Left ventricle myocardium inferior (tissue), 1 donor: ENCODE measurements around the gene SRCAP. TPM values are rescaled to one million over a fixed set of nuclear protein-coding genes. Genes with fewer than 3 reads are reported as not detected.
"Not testable (repeated sequence)": the region's sequence is repeated elsewhere in the genome, so short reads cannot be mapped to it uniquely, and the experiment has no call there.

Source experiments
- DNase-seq: peaks from one replicate; pipeline ENCODE4 v3.0.0-alpha.2; 2020
- H3K27ac ChIP-seq: fragments of 200-600 bp; replicated peaks from 2 replicates; pipeline ENCODE4 v1.8.0; 2021
- H3K27me3 ChIP-seq: fragments of 200-600 bp; 2 replicates; pipeline ENCODE4 v1.8.0; 2021; ENCODE audit warnings: low read depth
- H3K36me3 ChIP-seq: fragments of 200-600 bp; 2 replicates; pipeline ENCODE4 v1.8.0; 2021
- H3K4me1 ChIP-seq: fragments of 200-600 bp; 2 replicates; pipeline ENCODE4 v1.8.0; 2021
- H3K4me3 ChIP-seq: fragments of 200-600 bp; 2 replicates; pipeline ENCODE4 v1.8.0; 2021; ENCODE audit warnings: mild to moderate bottlenecking, moderate library complexity
- H3K9me3 ChIP-seq: fragments of 200-600 bp; replicated peaks from 2 replicates; pipeline ENCODE4 v1.8.0; 2021
- CTCF ChIP-seq: fragments of 200-600 bp; IDR thresholded peaks from 2 replicates; pipeline ENCODE4 v1.8.0; 2021; ENCODE audit warnings: antibody characterized with exemption, mild to moderate bottlenecking, borderline replicate concordance
- intact Hi-C: fragments of 100-400 bp; cut with micrococcal nuclease; formaldehyde crosslinking; loops from one replicate; pipeline ENCODE4 v1.11.0; 2022
- total RNA-seq: library from RNA; stranded (reverse); fragmentation: NEBNext Ultra II Directional; extraction: Animal tissue kit (Norgen Biotek cat#: 25700); gene quantifications from one replicate; pipeline ENCODE4 v1.2.1, GENCODE V29; 2021
- donor health status: DM: no; HTN: yes; CAD: no; lungs with severe emphysema.

SRCAP gene
- total RNA-seq, 1 donor from 2014 or later = 42.5 TPM

DNA sequence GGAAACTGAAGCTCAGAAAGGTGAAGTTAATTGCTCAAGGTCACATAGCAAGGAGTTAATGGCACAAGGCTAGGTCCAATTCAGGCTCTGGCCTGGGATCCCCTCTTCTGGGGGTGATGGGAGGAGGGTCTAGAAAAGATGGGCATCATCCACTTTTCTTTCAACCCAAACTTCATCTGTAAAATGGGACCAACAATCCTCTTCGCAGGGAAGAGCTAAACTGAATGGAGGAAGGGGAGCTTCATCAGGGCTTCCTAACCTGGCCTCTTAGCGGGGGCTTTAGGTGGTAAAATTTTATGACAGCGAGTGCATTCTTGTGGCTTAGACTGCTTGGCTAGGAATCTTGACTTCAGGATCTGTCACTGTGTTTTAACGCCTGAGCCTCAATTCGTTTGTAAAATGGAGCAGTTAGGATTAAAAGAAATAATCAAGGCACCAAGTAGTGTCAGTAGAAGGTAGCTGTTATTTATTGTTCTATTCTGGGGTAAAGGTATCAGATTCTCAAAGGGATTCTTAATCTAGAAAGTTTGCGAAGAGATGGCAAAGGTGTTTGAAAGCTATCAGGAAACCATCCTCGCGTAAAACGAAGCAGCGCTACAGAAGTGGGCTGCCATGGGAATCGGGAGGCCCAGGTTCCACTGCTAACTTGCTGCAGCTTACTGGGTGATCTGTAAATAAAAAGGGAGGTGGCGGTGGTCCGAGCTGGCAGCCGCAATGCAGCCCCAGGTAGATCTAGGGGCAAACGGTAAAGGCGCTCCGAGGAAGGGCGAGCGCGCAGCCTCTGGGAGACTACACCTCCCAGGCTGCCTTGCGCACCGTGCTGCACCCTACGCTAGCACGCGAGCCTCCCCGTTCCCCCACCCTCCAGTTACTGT lies 1.5 kb upstream of the SRCAP start:
- Histone ChIP-seq H3K4me1 (peaks cover 47% of the 10 kb centered on the region), H3K9me3 (no peaks in the 10 kb centered on the region), H3K27ac (peak overlapping the region; percentile 99), H3K4me3 (peak overlapping the region; percentile 99), H3K27me3 (no peaks in the 10 kb centered on the region), H3K36me3 (peaks cover 28% of the 10 kb centered on the region)
- no peak for DNase-seq
- no peak for TF ChIP-seq CTCF
- intact Hi-C loops = no loop called here

DNA sequence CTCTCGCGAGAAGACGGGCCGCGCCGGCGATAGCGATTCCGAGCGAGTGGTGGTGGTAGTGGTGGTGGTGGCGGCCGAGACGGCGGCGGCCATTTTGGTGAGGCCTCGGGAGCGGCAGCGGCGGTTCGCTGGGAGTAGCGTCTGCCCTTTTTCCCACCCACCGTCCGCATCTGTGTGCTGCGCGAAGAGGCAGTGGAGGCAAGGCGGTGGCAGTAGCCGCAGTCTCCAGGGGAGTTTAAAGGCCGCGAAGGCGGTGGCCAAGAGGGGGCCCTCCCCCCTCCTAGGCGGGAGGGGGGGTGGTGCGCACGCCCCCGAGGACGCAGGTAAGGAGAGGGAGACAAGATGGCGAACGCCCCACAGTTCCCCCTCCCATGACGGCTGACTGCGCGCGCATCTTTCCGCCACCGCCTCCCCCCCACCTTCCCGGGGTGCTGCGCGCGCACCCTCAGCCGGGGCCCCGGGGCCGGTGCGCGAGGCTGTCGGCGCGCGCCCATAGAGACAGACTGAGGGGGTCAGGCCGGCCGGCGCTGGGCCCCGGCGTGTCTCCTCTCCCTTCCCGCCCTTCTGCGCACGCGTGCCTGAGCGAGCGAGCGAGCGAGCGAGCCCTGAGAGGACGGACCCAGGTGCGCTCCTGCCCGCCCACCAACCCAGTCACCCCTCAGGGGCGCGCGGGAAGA lies 694 bp upstream of the SRCAP start:
- peaks cover 47% of the 10 kb centered on the region for H3K4me1 ChIP-seq
- H3K4me3 ChIP-seq = peak overlapping the region; percentile 99
- H3K36me3 ChIP-seq = peaks cover 36% of the 10 kb centered on the region
- no peaks in the 10 kb centered on the region for H3K9me3 ChIP-seq
- H3K27me3 ChIP-seq = no peaks in the 10 kb centered on the region
- intact Hi-C loops = no loop called here
- DNase-seq = peak; percentile 99
- H3K27ac ChIP-seq = peak overlapping the region; percentile 99
- TF ChIP-seq CTCF = no peak

DNA sequence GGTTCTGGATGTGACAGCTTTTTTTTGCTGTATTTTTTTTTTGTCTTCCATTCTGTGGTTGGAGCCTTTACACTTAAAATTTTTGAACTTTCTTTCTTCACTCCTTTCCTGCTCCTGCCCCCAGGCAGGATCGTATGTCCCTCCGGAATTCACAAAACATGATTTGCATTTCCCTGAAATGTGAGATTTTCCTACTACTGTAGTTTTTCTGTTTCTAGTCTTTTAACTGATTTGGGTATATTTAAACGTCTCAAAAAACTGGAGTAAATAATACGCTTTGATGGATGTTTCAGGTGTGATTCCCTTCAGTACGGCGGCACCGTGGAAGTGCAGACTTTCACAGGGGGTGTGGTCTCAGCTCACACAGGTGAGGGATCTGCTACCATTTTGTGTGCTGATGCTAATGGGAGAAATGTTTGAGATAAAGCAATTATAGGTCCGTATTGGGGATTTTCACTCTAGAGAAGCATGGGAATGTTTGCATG lies 686 bp downstream of the SRCAP start:
- H3K27ac ChIP-seq = peak overlapping the region; percentile 99
- H3K36me3 ChIP-seq = peaks cover 50% of the 10 kb centered on the region
- no peak for DNase-seq
- intact Hi-C loops = no loop called here
- H3K4me3 ChIP-seq = peak overlapping the region; percentile 99
- peaks cover 41% of the 10 kb centered on the region for H3K4me1 ChIP-seq
- H3K9me3 ChIP-seq = no peaks in the 10 kb centered on the region
- no peak for TF ChIP-seq CTCF
- H3K27me3 ChIP-seq = no peaks in the 10 kb centered on the region

DNA sequence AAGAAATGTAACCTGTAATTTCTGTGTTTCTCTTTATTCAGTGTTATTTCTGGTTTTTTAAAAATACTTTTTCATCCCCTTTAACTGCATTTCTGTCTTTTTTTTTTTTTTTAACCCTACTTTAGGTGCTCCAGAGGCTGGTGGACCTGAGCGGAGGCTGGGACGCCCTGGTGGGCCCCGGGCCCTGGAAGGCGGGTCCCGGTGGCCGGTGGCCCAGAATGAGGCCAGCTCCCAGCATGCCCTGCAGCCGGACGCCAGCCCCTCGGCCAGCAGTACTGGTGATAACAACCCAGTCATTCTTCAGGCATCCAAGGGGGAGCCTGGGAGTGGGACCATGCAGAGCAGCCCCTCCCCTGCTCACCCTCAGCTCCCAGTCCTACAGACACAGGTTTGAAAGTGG lies 1.5 kb downstream of the SRCAP start:
- H3K27ac ChIP-seq = peak overlapping the region; percentile 99
- H3K4me1 ChIP-seq = peaks cover 41% of the 10 kb centered on the region
- TF ChIP-seq CTCF = no peak
- no peaks in the 10 kb centered on the region for H3K27me3 ChIP-seq
- H3K4me3 ChIP-seq = peak overlapping the region; percentile 99
- DNase-seq = peak; percentile 53
- intact Hi-C loops = no loop called here
- peaks cover 58% of the 10 kb centered on the region for H3K36me3 ChIP-seq
- H3K9me3 ChIP-seq = no peaks in the 10 kb centered on the region

DNA sequence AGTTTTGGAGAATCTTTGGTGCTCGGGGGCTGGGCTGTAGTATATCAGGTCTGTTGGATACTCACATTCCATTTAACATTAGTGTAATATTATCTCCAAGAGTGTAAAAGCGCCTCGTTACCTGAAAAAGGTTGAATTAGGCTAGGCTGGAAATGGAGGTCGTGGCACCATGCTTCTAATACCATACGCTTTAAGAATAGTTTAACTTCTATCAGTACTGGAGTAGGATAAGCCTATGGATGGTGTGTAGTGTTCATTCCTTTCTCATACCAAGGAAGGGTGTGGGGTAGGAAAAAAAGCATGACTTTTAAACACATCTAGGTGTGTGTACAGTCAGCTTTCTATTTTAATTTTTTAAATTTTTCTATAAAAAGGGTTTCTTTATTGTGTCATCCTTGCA lies 2.0 kb downstream of the SRCAP start:
- no peak for TF ChIP-seq CTCF
- intact Hi-C loops = no loop called here
- peak overlapping the region; percentile 99 for H3K4me3 ChIP-seq
- DNase-seq = no peak
- peak overlapping the region; percentile 99 for H3K27ac ChIP-seq
- H3K4me1 ChIP-seq = peaks cover 41% of the 10 kb centered on the region
- no peaks in the 10 kb centered on the region for H3K27me3 ChIP-seq
- no peaks in the 10 kb centered on the region for H3K9me3 ChIP-seq
- peaks cover 63% of the 10 kb centered on the region for H3K36me3 ChIP-seq

- peaks cover 84% of the 10 kb centered on the region for H3K36me3 ChIP-seq
- DNase-seq, H3K27me3 ChIP-seq, H3K27ac ChIP-seq, intact Hi-C loops, H3K9me3 ChIP-seq, H3K4me3 ChIP-seq: not testable (repeated sequence)
- peaks cover 36% of the 10 kb centered on the region for H3K4me1 ChIP-seq
These were observed 4.1 kb downstream of the SRCAP start for GRCh38 chr16:30703071-30703470.
